ENCODE measurements around the gene NDEL1. TPM values are rescaled to one million over a fixed set of nuclear protein-coding genes. Genes with fewer than 3 reads are reported as not detected.

Gene NDEL1
- total and polyA plus RNA-seq, 5 donors from 2014 or later = 45.6 to 240 (median 60.9) TPM

DNA sequence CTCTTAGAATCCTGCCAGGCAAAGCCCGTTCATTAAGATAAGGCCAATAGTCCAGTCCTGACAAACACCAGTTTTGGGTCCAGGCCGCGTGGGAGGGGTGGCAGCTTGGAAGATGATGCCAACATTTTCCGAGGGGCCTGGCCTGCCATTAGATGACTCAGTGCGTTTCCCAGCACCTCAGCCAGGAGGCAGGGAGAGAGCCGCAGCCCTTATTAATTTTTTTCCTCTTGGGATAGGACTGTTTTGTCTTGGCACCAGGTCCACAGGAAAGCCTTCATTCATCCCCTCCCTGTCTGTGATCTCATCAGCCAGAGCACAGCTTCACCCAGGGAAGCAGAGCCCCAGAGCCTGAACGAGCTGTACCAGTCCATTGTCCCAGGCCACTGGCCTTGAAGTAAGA lies 4.7 kb upstream of the NDEL1 start:
- H3K36me3 Mint-ChIP-seq = no peaks in the 10 kb centered on the region
- ATAC-seq (ENCODE audit: low read depth in 2 of 2) = no peak
- Histone ChIP-seq H3K27ac (ENCODE audit: insufficient read depth, low read length, poor library complexity, severe bottlenecking) (no peak overlapping the region), H3K36me3 (ENCODE audit: control insufficient read depth, insufficient read depth, low read length) (no peaks in the 10 kb centered on the region), H3K9me3 (ENCODE audit: control insufficient read depth in 2 of 2, low read length in 2 of 2) (no peaks in the 10 kb centered on the region), H3K4me3 (ENCODE audit: low read depth, low read length) (no peak overlapping the region), H3K4me1 (ENCODE audit: control insufficient read depth, insufficient read depth, low read length, poor library complexity, severe bottlenecking) (peaks cover 6% of the 10 kb centered on the region), H3K27me3 (ENCODE audit: control insufficient read depth, insufficient read depth, low read length) (no peaks in the 10 kb centered on the region)
- H3K4me1 Mint-ChIP-seq = peaks cover 3 to 8% (median 7%) of the 10 kb centered on the region in 4 donors
- H3K27ac Mint-ChIP-seq = no peak overlapping the region
- no peak overlapping the region for H3K4me3 Mint-ChIP-seq
- H3K27me3 Mint-ChIP-seq = peaks cover 11% of the 10 kb centered on the region
- H3K9me3 Mint-ChIP-seq = no peaks in the 10 kb centered on the region
- DNase-seq = no peak

DNA sequence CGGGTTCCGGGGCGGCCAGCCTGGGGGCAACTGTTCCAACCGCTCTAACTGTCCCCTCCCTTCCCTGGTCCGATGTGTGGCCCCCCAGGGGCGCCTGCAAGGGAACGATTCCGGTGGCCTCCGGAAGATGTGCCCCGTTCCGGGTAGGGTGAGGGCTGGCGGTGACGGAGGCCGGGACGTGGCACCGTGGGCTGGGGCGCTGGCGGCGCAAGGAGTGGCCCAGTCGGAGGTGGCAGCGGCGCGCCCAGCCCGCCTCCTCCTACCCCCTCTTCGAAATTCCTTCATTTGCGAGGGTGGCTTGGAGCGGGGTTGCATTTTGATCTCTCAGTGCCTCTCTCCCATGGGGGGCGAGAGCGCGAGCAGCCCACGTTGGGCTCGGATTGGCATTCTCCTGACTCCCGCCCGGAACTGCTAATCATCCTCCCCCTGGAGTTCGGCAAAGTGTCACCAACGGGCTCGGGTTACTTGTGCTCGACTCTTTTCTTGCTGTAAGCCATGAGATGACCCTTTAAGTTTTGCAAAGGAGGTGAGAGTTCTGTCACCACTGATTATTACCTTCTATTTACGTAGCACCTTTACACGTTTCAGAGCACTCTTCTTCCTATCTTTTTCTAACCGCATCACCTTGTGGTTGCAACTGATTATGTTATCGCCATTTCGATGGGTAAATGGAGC lies 622 bp downstream of the NDEL1 start:
- peak; percentile 55 to 77 (median 68) for DNase-seq
- Mint-ChIP-seq H3K4me3 (peak overlapping the region; percentile 96 to 100 (median 98)), H3K4me1 (peaks cover 25 to 55% (median 39%) of the 10 kb centered on the region in 4 donors), H3K27me3 (peaks cover 5% of the 10 kb centered on the region), H3K27ac (peak overlapping the region; percentile 89 to 99 (median 98)), H3K9me3 (no peaks in the 10 kb centered on the region), H3K36me3 (peaks cover 10% of the 10 kb centered on the region)
- H3K27ac ChIP-seq (ENCODE audit: insufficient read depth, low read length, poor library complexity, severe bottlenecking) = peak overlapping the region; percentile 100
- peak overlapping the region; percentile 98 for H3K4me3 ChIP-seq (ENCODE audit: low read depth, low read length)
- H3K36me3 ChIP-seq (ENCODE audit: control insufficient read depth, insufficient read depth, low read length) = no peaks in the 10 kb centered on the region
- peaks cover 35% of the 10 kb centered on the region for H3K4me1 ChIP-seq (ENCODE audit: control insufficient read depth, insufficient read depth, low read length, poor library complexity, severe bottlenecking)
- no peaks in the 10 kb centered on the region for H3K27me3 ChIP-seq (ENCODE audit: control insufficient read depth, insufficient read depth, low read length)
- peak; percentile 50 to 53 for ATAC-seq (ENCODE audit: low read depth in 2 of 2)
- no peaks in the 10 kb centered on the region for H3K9me3 ChIP-seq (ENCODE audit: control insufficient read depth in 2 of 2, low read length in 2 of 2)

- H3K9me3 ChIP-seq (ENCODE audit: control insufficient read depth in 2 of 2, low read length in 2 of 2) = no peaks in the 10 kb centered on the region
- H3K36me3 Mint-ChIP-seq = peaks cover 10% of the 10 kb centered on the region
- H3K4me1 ChIP-seq (ENCODE audit: control insufficient read depth, insufficient read depth, low read length, poor library complexity, severe bottlenecking) = peaks cover 38% of the 10 kb centered on the region
- no peaks in the 10 kb centered on the region for H3K27me3 ChIP-seq (ENCODE audit: control insufficient read depth, insufficient read depth, low read length)
- DNase-seq (no peak), ATAC-seq (ENCODE audit: low read depth in 2 of 2) (no peak)
- H3K36me3 ChIP-seq (ENCODE audit: control insufficient read depth, insufficient read depth, low read length) = no peaks in the 10 kb centered on the region
- peak overlapping the region; percentile 100 for H3K27ac ChIP-seq (ENCODE audit: insufficient read depth, low read length, poor library complexity, severe bottlenecking)
- peak overlapping the region; percentile 98 for H3K4me3 ChIP-seq (ENCODE audit: low read depth, low read length)
- H3K27me3 Mint-ChIP-seq = peaks cover 5% of the 10 kb centered on the region
- peak overlapping the region; percentile 96 to 100 (median 98) for H3K4me3 Mint-ChIP-seq
- H3K27ac Mint-ChIP-seq = peak overlapping the region; percentile 89 to 99 (median 98)
- no peaks in the 10 kb centered on the region for H3K9me3 Mint-ChIP-seq
- peaks cover 29 to 60% (median 45%) of the 10 kb centered on the region in 4 donors for H3K4me1 Mint-ChIP-seq
Observed at GRCh38 chr17:8436844-8437171, 1.1 kb downstream of the NDEL1 start.

GRCh38 chr17:8438441-8438840 lies 2.8 kb downstream of the NDEL1 start:
- peaks cover 44% of the 10 kb centered on the region for H3K4me1 ChIP-seq (ENCODE audit: control insufficient read depth, insufficient read depth, low read length, poor library complexity, severe bottlenecking)
- H3K4me1 Mint-ChIP-seq = peaks cover 39 to 74% (median 56%) of the 10 kb centered on the region in 4 donors
- H3K27ac Mint-ChIP-seq = peak overlapping the region in 1 of 3 donors; percentile 98
- H3K36me3 ChIP-seq (ENCODE audit: control insufficient read depth, insufficient read depth, low read length) = peaks cover 1% of the 10 kb centered on the region
- no peaks in the 10 kb centered on the region for H3K27me3 ChIP-seq (ENCODE audit: control insufficient read depth, insufficient read depth, low read length)
- H3K27me3 Mint-ChIP-seq = peaks cover 5% of the 10 kb centered on the region
- DNase-seq (peak in 1 of 3 donors; percentile 55), ATAC-seq (ENCODE audit: low read depth in 2 of 2) (no peak)
- H3K4me3 ChIP-seq (ENCODE audit: low read depth, low read length) = peak overlapping the region; percentile 7
- no peaks in the 10 kb centered on the region for H3K9me3 ChIP-seq (ENCODE audit: control insufficient read depth in 2 of 2, low read length in 2 of 2)
- H3K4me3 Mint-ChIP-seq = peak overlapping the region; percentile 48 to 100 (median 70)
- H3K36me3 Mint-ChIP-seq = peaks cover 10% of the 10 kb centered on the region
- H3K27ac ChIP-seq (ENCODE audit: insufficient read depth, low read length, poor library complexity, severe bottlenecking) = peak overlapping the region; percentile 23
- no peaks in the 10 kb centered on the region for H3K9me3 Mint-ChIP-seq

GRCh38 chr17:8439681-8440080 lies 4.0 kb downstream of the NDEL1 start:
- Histone ChIP-seq H3K36me3 (ENCODE audit: control insufficient read depth, insufficient read depth, low read length) (peaks cover 14% of the 10 kb centered on the region), H3K27ac (ENCODE audit: insufficient read depth, low read length, poor library complexity, severe bottlenecking) (no peak overlapping the region), H3K27me3 (ENCODE audit: control insufficient read depth, insufficient read depth, low read length) (no peaks in the 10 kb centered on the region), H3K4me3 (ENCODE audit: low read depth, low read length) (no peak overlapping the region), H3K9me3 (ENCODE audit: control insufficient read depth in 2 of 2, low read length in 2 of 2) (no peaks in the 10 kb centered on the region), H3K4me1 (ENCODE audit: control insufficient read depth, insufficient read depth, low read length, poor library complexity, severe bottlenecking) (peaks cover 49% of the 10 kb centered on the region)
- Mint-ChIP-seq H3K36me3 (peaks cover 15% of the 10 kb centered on the region), H3K9me3 (no peaks in the 10 kb centered on the region), H3K27me3 (peaks cover 5% of the 10 kb centered on the region), H3K4me1 (peaks cover 45 to 85% (median 64%) of the 10 kb centered on the region in 4 donors), H3K27ac (peak overlapping the region in 2 of 3 donors; percentile 52 to 78), H3K4me3 (peak overlapping the region in 3 of 4 donors; percentile 3 to 40 (median 33))
- no peak for ATAC-seq (ENCODE audit: low read depth in 2 of 2)
- DNase-seq = no peak

DNA sequence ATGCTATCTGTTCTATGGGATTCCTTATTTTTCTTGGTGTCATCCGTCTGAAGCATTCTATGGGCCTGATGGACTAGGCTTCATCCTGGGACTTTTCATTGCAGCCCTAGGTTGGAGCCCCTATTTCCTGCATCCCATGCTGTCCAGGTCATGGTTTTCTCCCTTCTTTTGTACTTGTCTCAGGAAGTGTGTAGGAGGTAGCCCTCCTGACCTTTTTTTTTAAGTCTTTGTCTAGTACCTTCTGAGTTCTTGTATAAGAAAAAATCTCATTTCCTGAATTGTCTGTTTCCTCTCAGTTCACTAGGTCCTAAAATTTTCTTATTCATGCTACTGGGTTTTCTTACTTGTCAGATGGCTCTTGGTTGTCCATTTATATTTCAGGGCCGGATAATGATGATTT lies 6.0 kb downstream of the NDEL1 start:
- DNase-seq (no peak), ATAC-seq (ENCODE audit: low read depth in 2 of 2) (no peak)
- peak overlapping the region; percentile 15 for H3K4me3 ChIP-seq (ENCODE audit: low read depth, low read length)
- H3K27me3 ChIP-seq (ENCODE audit: control insufficient read depth, insufficient read depth, low read length) = no peaks in the 10 kb centered on the region
- peaks cover 25% of the 10 kb centered on the region for H3K36me3 Mint-ChIP-seq
- peak overlapping the region in 2 of 4 donors; percentile 33 to 37 for H3K4me3 Mint-ChIP-seq
- peaks cover 33% of the 10 kb centered on the region for H3K36me3 ChIP-seq (ENCODE audit: control insufficient read depth, insufficient read depth, low read length)
- H3K27ac ChIP-seq (ENCODE audit: insufficient read depth, low read length, poor library complexity, severe bottlenecking) = no peak overlapping the region
- H3K27me3 Mint-ChIP-seq = peaks cover under 1% of the 10 kb centered on the region
- no peaks in the 10 kb centered on the region for H3K9me3 Mint-ChIP-seq
- H3K27ac Mint-ChIP-seq = peak overlapping the region; percentile 13 to 38 (median 27)
- peaks cover 44 to 82% (median 56%) of the 10 kb centered on the region in 4 donors for H3K4me1 Mint-ChIP-seq
- peaks cover 38% of the 10 kb centered on the region for H3K4me1 ChIP-seq (ENCODE audit: control insufficient read depth, insufficient read depth, low read length, poor library complexity, severe bottlenecking)
- no peaks in the 10 kb centered on the region for H3K9me3 ChIP-seq (ENCODE audit: control insufficient read depth in 2 of 2, low read length in 2 of 2)

- H3K36me3 ChIP-seq (ENCODE audit: control insufficient read depth, insufficient read depth, low read length) = peaks cover 39% of the 10 kb centered on the region
- H3K36me3 Mint-ChIP-seq = peaks cover 32% of the 10 kb centered on the region
- H3K4me1 Mint-ChIP-seq = peaks cover 43 to 81% (median 57%) of the 10 kb centered on the region in 4 donors
- peaks cover 32% of the 10 kb centered on the region for H3K4me1 ChIP-seq (ENCODE audit: control insufficient read depth, insufficient read depth, low read length, poor library complexity, severe bottlenecking)
- no peaks in the 10 kb centered on the region for H3K9me3 Mint-ChIP-seq
- peak overlapping the region in 1 of 4 donors; percentile 37 for H3K4me3 Mint-ChIP-seq
- no peak overlapping the region for H3K27ac ChIP-seq (ENCODE audit: insufficient read depth, low read length, poor library complexity, severe bottlenecking)
- peak overlapping the region; percentile 15 for H3K4me3 ChIP-seq (ENCODE audit: low read depth, low read length)
- ATAC-seq (ENCODE audit: low read depth in 2 of 2) = no peak
- no peak for DNase-seq
- H3K27me3 ChIP-seq (ENCODE audit: control insufficient read depth, insufficient read depth, low read length) = no peaks in the 10 kb centered on the region
- no peaks in the 10 kb centered on the region for H3K27me3 Mint-ChIP-seq
- peak overlapping the region in 1 of 3 donors; percentile 13 for H3K27ac Mint-ChIP-seq
- H3K9me3 ChIP-seq (ENCODE audit: control insufficient read depth in 2 of 2, low read length in 2 of 2) = no peaks in the 10 kb centered on the region
Observed at GRCh38 chr17:8442310-8442709, 6.6 kb downstream of the NDEL1 start.

DNA sequence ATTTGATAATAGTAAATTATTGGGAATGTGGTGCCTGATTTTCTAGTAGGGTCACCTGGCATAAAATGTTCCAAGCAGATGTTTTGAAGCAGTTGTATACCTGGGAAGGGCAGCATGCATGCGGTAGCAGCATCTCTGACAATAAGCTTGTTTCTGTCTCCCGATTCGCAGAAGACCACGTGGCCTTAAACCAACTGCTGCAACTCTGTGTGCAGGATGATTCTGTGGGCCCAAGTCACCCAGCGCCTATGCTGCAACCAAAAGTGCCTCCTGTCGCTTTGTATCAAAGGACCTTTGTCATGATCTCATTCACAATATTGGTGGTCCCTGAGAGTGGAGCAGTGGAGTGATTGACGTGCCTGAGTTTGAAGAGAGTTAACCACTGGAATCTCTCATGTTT lies 8.1 kb downstream of the NDEL1 start:
- H3K4me3 Mint-ChIP-seq = no peak overlapping the region
- ATAC-seq (ENCODE audit: low read depth in 2 of 2) = no peak
- H3K9me3 ChIP-seq (ENCODE audit: control insufficient read depth in 2 of 2, low read length in 2 of 2) = no peaks in the 10 kb centered on the region
- no peak overlapping the region for H3K27ac ChIP-seq (ENCODE audit: insufficient read depth, low read length, poor library complexity, severe bottlenecking)
- H3K36me3 ChIP-seq (ENCODE audit: control insufficient read depth, insufficient read depth, low read length) = peaks cover 52% of the 10 kb centered on the region
- no peak overlapping the region for H3K4me3 ChIP-seq (ENCODE audit: low read depth, low read length)
- DNase-seq = no peak
- H3K4me1 ChIP-seq (ENCODE audit: control insufficient read depth, insufficient read depth, low read length, poor library complexity, severe bottlenecking) = peaks cover 20% of the 10 kb centered on the region
- H3K27me3 Mint-ChIP-seq = no peaks in the 10 kb centered on the region
- peak overlapping the region in 1 of 3 donors; percentile 36 for H3K27ac Mint-ChIP-seq
- H3K4me1 Mint-ChIP-seq = peaks cover 42 to 66% (median 51%) of the 10 kb centered on the region in 4 donors
- H3K27me3 ChIP-seq (ENCODE audit: control insufficient read depth, insufficient read depth, low read length) = no peaks in the 10 kb centered on the region
- peaks cover 41% of the 10 kb centered on the region for H3K36me3 Mint-ChIP-seq
- H3K9me3 Mint-ChIP-seq = no peaks in the 10 kb centered on the region
